ENCODE results near the gene NR4A2. TPM values are rescaled to one million over a fixed set of nuclear protein-coding genes. Genes with fewer than 3 reads are reported as not detected.

Gene NR4A2
- total RNA-seq, 4 donors from 2014 or later, result 0.42 to 2.8 (median 2.5) TPM

DNA sequence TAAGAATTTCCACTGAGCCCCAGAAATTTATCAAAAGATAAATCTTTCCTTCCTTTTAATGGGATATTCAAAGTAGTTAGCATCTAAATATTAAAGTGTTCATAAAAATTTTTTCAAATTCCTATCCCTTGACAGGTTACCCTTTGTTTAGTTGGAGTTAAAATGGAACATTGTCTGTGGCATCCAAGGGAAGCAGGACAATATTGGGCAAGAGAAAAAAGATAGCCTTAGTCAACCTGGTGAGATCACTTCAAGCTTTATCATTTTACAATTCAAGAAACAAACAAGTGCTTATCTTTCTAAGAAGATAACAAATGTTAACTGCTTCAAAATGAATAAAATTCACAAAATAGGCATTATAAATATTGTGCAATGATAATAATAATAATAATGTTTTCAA, 21.7 kb downstream of the NR4A2 start:
- intact Hi-C loops (cut with DNase I), result no loop called here
- no peak for DNase-seq (ENCODE audit: extremely low spot score)
- no peak overlapping the region for H3K27ac ChIP-seq (replicated peaks in 1 of 4)
- H3K4me3 ChIP-seq, result no peak overlapping the region
- H3K27me3 ChIP-seq, result no peaks in the 10 kb centered on the region
- TF ChIP-seq, protein P1, sequence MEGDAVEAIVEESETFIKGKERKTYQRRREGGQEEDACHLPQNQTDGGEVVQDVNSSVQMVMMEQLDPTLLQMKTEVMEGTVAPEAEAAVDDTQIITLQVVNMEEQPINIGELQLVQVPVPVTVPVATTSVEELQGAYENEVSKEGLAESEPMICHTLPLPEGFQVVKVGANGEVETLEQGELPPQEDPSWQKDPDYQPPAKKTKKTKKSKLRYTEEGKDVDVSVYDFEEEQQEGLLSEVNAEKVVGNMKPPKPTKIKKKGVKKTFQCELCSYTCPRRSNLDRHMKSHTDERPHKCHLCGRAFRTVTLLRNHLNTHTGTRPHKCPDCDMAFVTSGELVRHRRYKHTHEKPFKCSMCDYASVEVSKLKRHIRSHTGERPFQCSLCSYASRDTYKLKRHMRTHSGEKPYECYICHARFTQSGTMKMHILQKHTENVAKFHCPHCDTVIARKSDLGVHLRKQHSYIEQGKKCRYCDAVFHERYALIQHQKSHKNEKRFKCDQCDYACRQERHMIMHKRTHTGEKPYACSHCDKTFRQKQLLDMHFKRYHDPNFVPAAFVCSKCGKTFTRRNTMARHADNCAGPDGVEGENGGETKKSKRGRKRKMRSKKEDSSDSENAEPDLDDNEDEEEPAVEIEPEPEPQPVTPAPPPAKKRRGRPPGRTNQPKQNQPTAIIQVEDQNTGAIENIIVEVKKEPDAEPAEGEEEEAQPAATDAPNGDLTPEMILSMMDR (IDR thresholded peaks at IDR 0.05), result no peak
- TF ChIP-seq EP300 (IDR thresholded peaks at IDR 0.05) (no peak), POLR2A (IDR thresholded peaks at IDR 0.05; ENCODE audit: low read depth) (no peak), POLR2AphosphoS5 (IDR thresholded peaks at IDR 0.05) (no peak)
- no peaks in the 10 kb centered on the region for H3K4me1 ChIP-seq
- no peaks in the 10 kb centered on the region for H3K36me3 ChIP-seq
- H3K9me3 ChIP-seq, result no peaks in the 10 kb centered on the region

DNA sequence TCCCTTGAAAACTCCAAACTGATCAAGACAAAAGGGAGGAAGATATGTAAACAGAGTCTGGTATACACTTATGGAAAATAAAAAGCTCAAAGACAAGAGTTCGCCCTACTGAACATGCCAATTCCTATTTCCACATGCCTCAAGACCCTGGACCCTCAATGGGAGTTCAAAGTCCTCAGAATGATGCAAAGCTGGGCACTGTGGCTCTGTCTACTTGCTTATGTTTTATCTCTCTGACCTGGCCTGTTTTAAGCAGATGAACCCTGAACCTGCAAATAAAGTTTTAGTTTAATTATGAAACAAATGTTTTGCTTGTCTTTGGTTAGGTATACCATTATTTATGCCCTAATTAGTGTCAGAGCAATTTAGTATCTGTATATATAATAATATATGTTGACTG, 22.6 kb downstream of the NR4A2 start:
- no peak overlapping the region for H3K27ac ChIP-seq (replicated peaks in 1 of 4)
- 90% methylated on average over 1 of the region's 1 CpG for WGBS
- no peaks in the 10 kb centered on the region for H3K4me1 ChIP-seq
- intact Hi-C loops (cut with DNase I), result no loop called here
- H3K4me3 ChIP-seq, result no peak overlapping the region
- no peak for DNase-seq (ENCODE audit: extremely low spot score)
- no peaks in the 10 kb centered on the region for H3K27me3 ChIP-seq
- no peaks in the 10 kb centered on the region for H3K9me3 ChIP-seq
- no peaks in the 10 kb centered on the region for H3K36me3 ChIP-seq
- no peak for TF ChIP-seq POLR2AphosphoS5 (IDR thresholded peaks at IDR 0.05)
- no peak for TF ChIP-seq POLR2A (IDR thresholded peaks at IDR 0.05; ENCODE audit: low read depth)
- TF ChIP-seq, protein P1 (IDR thresholded peaks at IDR 0.05), result no peak
- no peak for TF ChIP-seq EP300 (IDR thresholded peaks at IDR 0.05)

- Histone ChIP-seq H3K9me3 (no peaks in the 10 kb centered on the region), H3K4me1 (no peaks in the 10 kb centered on the region)
- intact Hi-C loops (cut with DNase I), result no loop called here
Measured at GRCh38 chr2:156309167-156309566, 23.4 kb downstream of the NR4A2 start.

DNA sequence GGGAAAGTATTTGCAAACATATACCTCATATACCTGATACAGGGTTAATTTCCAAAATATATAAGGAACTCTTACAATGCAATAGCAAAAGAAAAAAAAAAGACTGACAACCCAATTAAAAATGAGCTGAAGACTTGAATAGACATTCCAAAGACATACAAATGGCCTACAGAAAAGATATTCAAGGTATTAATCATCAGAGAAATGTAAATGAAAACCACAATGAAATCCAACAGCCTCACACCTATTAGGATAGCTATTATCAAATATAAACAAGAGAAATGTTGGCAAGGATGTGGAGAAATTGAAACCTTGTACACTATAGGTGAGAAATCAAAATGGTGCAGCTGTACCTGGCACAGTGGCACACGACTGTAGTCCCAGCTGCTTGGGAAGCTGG, 25.7 kb downstream of the NR4A2 start:
- TF ChIP-seq, protein P1 (IDR thresholded peaks at IDR 0.05), result no peak
- TF ChIP-seq POLR2A (IDR thresholded peaks at IDR 0.05; ENCODE audit: low read depth) (no peak), EP300 (IDR thresholded peaks at IDR 0.05) (no peak), POLR2AphosphoS5 (IDR thresholded peaks at IDR 0.05) (no peak)
- H3K9me3 ChIP-seq, result no peaks in the 10 kb centered on the region
- no peak overlapping the region for H3K27ac ChIP-seq (replicated peaks in 1 of 4)
- 71% methylated on average over 1 of the region's 1 CpG for WGBS
- no peak overlapping the region for H3K4me3 ChIP-seq
- H3K27me3 ChIP-seq, result no peaks in the 10 kb centered on the region
- no peaks in the 10 kb centered on the region for H3K4me1 ChIP-seq
- intact Hi-C loops (cut with DNase I), result no loop called here
- no peak for DNase-seq (ENCODE audit: extremely low spot score)
- no peaks in the 10 kb centered on the region for H3K36me3 ChIP-seq

More at GRCh38 chr2:156309167-156309566, 23.4 kb downstream of the NR4A2 start:
- no peak for TF ChIP-seq EP300 (IDR thresholded peaks at IDR 0.05)
- no peak for DNase-seq (ENCODE audit: extremely low spot score)
- Histone ChIP-seq H3K27me3 (no peaks in the 10 kb centered on the region), H3K36me3 (no peaks in the 10 kb centered on the region), H3K27ac (replicated peaks in 1 of 4) (no peak overlapping the region), H3K4me3 (no peak overlapping the region)

DNA sequence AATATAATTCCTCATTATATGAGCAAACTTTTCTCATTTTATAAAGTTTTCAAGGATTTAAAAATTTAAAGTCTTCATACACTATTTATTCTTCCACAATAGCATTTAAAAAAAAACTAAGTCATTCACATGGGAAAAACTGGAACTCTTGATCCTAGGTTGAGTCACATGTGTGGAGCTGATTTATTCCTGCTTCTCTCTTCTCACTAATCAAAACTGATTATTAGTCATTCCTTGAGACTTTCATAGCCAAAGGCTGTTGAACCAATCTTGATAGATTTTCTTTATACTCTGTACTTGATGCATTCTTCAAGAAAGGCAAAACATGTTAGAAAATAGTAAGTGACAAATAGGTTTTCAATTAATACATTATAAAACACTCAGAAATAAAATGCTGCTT, 27.4 kb downstream of the NR4A2 start:
- H3K27me3 ChIP-seq, result no peaks in the 10 kb centered on the region
- no peaks in the 10 kb centered on the region for H3K4me1 ChIP-seq
- H3K27ac ChIP-seq (replicated peaks in 1 of 4), result no peak overlapping the region
- no peaks in the 10 kb centered on the region for H3K36me3 ChIP-seq
- no peak for DNase-seq (ENCODE audit: extremely low spot score)
- no peak overlapping the region for H3K4me3 ChIP-seq
- H3K9me3 ChIP-seq, result peaks cover 0 to 2% (median 0%) of the 10 kb centered on the region in 4 donors
- TF ChIP-seq EP300 (IDR thresholded peaks at IDR 0.05), result no peak
- TF ChIP-seq POLR2AphosphoS5 (IDR thresholded peaks at IDR 0.05), result no peak
- TF ChIP-seq, protein P1 (IDR thresholded peaks at IDR 0.05), result no peak
- TF ChIP-seq POLR2A (IDR thresholded peaks at IDR 0.05; ENCODE audit: low read depth), result no peak
- intact Hi-C loops (cut with DNase I), result no loop called here

Measured in esophagus muscularis mucosa (tissue), 4 donors.